ENCODE measurements around the gene PUS10.
"Not testable (repeated sequence)": the region's sequence is repeated elsewhere in the genome, so short reads cannot be mapped to it uniquely, and the experiment has no call there.

Gene PUS10

GRCh38 chr2:60907329-60907728 is 110.7 kb downstream of the PUS10 start (continued):
- no peak for TF ChIP-seq POU6F1 (CRISPR knock-in tag; IDR thresholded peaks at IDR 0.05; ENCODE audit: borderline replicate concordance, low read depth)
- no peak for TF ChIP-seq PPARA (CRISPR knock-in tag; IDR thresholded peaks at IDR 0.05; ENCODE audit: borderline replicate concordance)

DNA sequence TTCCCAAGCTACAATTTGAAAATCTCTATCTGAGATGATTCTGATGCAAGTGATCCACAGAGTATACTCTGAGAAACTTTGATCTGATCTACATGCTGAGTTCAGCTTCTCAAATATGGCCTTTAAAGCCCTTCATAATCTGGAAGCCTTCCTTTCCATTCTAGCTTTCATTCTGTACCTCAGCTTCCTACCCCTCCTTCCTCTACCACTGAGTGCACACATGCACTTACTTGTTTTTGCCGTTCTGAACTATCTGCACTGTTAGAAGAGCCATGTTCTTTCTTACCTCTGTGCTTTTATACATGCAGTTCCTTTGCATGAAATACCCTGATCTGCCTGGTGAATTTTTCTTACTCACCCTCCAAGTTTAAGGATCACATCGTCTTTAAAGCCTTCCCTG is 111.7 kb downstream of the PUS10 start:
- no peak for ATAC-seq
- TF ChIP-seq GLIS3 (CRISPR knock-in tag; IDR thresholded peaks at IDR 0.05) = no peak
- TF ChIP-seq SNAI2 (CRISPR knock-in tag; IDR thresholded peaks at IDR 0.05) = no peak

DNA sequence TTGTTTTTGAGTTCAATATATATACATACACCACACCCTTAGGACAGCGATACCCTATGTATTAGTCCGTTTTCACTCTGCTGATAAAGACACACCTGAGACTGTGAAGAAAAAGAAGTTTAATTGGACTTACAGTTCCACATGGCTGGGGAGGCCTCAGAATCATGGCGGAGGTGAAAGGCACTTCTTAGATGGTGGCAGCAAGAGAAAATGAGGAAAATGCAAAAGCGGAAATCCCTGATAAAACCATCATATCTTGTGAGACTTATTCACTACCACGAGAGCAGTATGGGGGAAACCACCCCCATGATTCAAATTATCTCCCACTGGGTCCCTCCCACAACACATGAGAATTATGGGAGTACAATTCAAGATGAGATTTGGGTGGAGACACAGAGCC is 112.2 kb downstream of the PUS10 start:
- not testable (repeated sequence) for ATAC-seq

DNA sequence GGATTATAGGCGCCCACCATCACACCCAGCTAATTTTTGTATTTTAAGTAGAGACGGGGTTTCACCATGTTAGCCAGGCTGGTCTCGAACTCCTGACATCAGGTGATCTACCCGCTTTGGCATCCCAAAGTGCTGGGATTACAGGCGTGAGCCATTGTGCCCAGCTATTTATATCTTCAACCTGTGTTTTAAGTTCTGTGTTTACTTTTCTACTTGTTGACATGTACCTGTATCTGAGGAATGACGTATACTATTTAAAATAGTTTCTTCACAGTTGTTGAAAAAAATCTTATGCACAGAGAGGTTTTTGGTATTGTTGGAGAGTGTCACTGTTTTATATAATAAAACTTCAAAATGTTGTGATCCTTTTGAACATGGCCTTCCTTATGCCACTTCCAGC is 116.8 kb downstream of the PUS10 start:
- ATAC-seq = not testable (repeated sequence)

DNA sequence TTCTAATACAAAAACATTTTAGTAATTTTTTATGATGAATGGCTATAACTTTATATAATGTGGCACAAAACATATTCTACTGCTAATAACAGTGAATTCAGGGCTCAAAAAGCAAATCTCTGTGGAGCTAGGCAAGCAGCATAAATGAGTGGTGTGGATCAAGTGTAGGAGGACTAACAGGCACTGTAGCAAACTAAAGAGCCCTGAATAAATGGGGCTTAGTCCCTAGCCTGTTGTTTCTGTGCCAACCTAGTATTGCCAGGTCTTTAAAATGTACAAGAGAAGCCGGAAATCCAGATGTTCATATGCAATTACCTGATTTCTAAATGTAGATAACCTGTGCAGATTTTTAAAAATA is 118.2 kb downstream of the PUS10 start:
- no peak for ATAC-seq
- no peak for TF ChIP-seq OSR1 (CRISPR knock-in tag; IDR thresholded peaks at IDR 0.05)
- no peak for TF ChIP-seq ZNF8 (CRISPR knock-in tag; IDR thresholded peaks at IDR 0.05)
- no peak for TF ChIP-seq TSHZ2 (CRISPR knock-in tag; IDR thresholded peaks at IDR 0.05)

- ATAC-seq = no peak
- TF ChIP-seq ZC3H10 (CRISPR knock-in tag; IDR thresholded peaks at IDR 0.05) (no peak), TCF4 (CRISPR knock-in tag; IDR thresholded peaks at IDR 0.05; ENCODE audit: borderline replicate concordance) (no peak)
Measured at GRCh38 chr2:60899230-60899891, 118.7 kb downstream of the PUS10 start.

GRCh38 chr2:60898567-60898966 is 119.5 kb downstream of the PUS10 start:
- no peak for ATAC-seq
- TF ChIP-seq ISL1 (CRISPR knock-in tag; IDR thresholded peaks at IDR 0.05) (no peak), ZNF70 (CRISPR knock-in tag; IDR thresholded peaks at IDR 0.05) (no peak), TCF4 (CRISPR knock-in tag; IDR thresholded peaks at IDR 0.05; ENCODE audit: borderline replicate concordance) (no peak), BACH2 (CRISPR knock-in tag; IDR thresholded peaks at IDR 0.05; ENCODE audit: borderline replicate concordance) (no peak), RARB (CRISPR knock-in tag; IDR thresholded peaks at IDR 0.05) (no peak), CREB5 (CRISPR knock-in tag; IDR thresholded peaks at IDR 0.05; ENCODE audit: low read depth) (no peak), SNAI2 (CRISPR knock-in tag; IDR thresholded peaks at IDR 0.05) (no peak), OSR1 (CRISPR knock-in tag; IDR thresholded peaks at IDR 0.05) (no peak), TOX (CRISPR knock-in tag; IDR thresholded peaks at IDR 0.05; ENCODE audit: borderline replicate concordance) (no peak)
